ENCODE results near the gene SLCO4A1.

DNA sequence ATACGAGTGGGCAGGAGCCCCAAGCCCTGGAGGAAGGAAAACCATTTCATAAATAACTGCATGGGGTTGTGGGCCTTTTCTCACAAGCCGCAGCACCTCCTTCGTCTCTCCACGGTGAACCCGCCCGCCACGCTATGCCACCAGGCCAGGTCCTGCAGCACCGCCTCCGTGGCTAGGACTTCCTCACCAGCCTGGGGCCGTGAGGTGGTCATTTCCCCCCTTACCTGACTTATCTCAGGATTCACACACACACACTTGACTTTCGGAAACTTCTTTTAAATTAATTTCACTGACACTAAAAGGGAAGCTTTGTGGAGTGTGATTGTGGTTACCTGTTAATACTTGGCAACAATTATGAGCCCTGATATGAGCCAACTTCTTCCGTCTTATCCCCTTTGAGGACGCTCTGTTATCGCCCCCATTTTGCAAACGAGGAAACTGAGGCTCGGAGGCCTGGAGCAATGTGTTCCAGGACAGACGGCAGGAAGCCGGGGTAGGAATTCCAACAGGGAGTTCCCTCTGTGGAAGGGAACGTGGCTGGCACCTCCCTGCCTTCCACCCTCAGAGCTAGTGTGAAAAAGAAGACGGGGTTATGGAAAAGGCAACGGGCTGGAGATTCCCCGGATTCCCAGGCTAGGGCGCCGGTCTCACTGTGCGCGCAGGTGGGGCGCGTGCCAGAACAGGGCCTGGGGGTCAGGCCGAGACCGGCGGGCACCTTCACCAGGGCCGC is 817 bp upstream of the SLCO4A1 start:
- TF ChIP-seq, protein P1, sequence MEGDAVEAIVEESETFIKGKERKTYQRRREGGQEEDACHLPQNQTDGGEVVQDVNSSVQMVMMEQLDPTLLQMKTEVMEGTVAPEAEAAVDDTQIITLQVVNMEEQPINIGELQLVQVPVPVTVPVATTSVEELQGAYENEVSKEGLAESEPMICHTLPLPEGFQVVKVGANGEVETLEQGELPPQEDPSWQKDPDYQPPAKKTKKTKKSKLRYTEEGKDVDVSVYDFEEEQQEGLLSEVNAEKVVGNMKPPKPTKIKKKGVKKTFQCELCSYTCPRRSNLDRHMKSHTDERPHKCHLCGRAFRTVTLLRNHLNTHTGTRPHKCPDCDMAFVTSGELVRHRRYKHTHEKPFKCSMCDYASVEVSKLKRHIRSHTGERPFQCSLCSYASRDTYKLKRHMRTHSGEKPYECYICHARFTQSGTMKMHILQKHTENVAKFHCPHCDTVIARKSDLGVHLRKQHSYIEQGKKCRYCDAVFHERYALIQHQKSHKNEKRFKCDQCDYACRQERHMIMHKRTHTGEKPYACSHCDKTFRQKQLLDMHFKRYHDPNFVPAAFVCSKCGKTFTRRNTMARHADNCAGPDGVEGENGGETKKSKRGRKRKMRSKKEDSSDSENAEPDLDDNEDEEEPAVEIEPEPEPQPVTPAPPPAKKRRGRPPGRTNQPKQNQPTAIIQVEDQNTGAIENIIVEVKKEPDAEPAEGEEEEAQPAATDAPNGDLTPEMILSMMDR (IDR thresholded peaks at IDR 0.05): no peak
- no peak for TF ChIP-seq ZFX (IDR thresholded peaks at IDR 0.05; ENCODE audit: borderline replicate concordance)
